ENCODE results near the gene CNPY1.

The CNPY1 gene

GRCh38 chr7:155461631-155462030 is 84.7 kb downstream of the CNPY1 start:
- no peaks in the 10 kb centered on the region for H3K36me3 ChIP-seq (ENCODE audit: insufficient read depth, low read length)
- DNase-seq = no peak

GRCh38 chr7:155460926-155461613 is 85.3 kb downstream of the CNPY1 start:
- Histone ChIP-seq H3K9ac (ENCODE audit: low read depth, low read length) (no peak overlapping the region), H3K4me3 (ENCODE audit: low read depth in 1 of 2, low read length in 2 of 2) (no peak overlapping the region), H3K27ac (ENCODE audit: low read length) (no peak overlapping the region), H3K27me3 (ENCODE audit: insufficient read depth, low read length, poor library complexity) (peaks cover 5% of the 10 kb centered on the region), H4K20me1 (ENCODE audit: insufficient read depth, low read length) (no peaks in the 10 kb centered on the region), H3K36me3 (ENCODE audit: insufficient read depth, low read length) (no peaks in the 10 kb centered on the region), H3K4me2 (ENCODE audit: insufficient read depth, low read length) (no peak overlapping the region), H2AFZ (ENCODE audit: low read depth, low read length) (no peak overlapping the region), H3K79me2 (ENCODE audit: insufficient read depth, low read length) (no peaks in the 10 kb centered on the region), H3K4me1 (ENCODE audit: insufficient read depth, low read length) (no peaks in the 10 kb centered on the region), H3K9me3 (ENCODE audit: insufficient read depth, low read length, severe bottlenecking) (no peaks in the 10 kb centered on the region)
- no peak for ATAC-seq (ENCODE audit: insufficient read depth, low read depth)
- TF ChIP-seq EZH2 (IDR thresholded peaks at IDR 0.05; ENCODE audit: borderline replicate concordance, low read depth, low read length, severe bottlenecking) = no peak
- no peak for TF ChIP-seq CTCF (IDR thresholded peaks at IDR 0.05; ENCODE audit: borderline replicate concordance, extremely low read depth, low read length, poor library complexity, severe bottlenecking)
- no peak for DNase-seq

More at GRCh38 chr7:155461631-155462030, 84.7 kb downstream of the CNPY1 start:
- TF ChIP-seq EZH2 (IDR thresholded peaks at IDR 0.05; ENCODE audit: borderline replicate concordance, low read depth, low read length, severe bottlenecking) (no peak), CTCF (IDR thresholded peaks at IDR 0.05; ENCODE audit: borderline replicate concordance, extremely low read depth, low read length, poor library complexity, severe bottlenecking) (no peak)
- Histone ChIP-seq H3K27ac (ENCODE audit: low read length) (no peak overlapping the region), H3K9me3 (ENCODE audit: insufficient read depth, low read length, severe bottlenecking) (no peaks in the 10 kb centered on the region), H3K4me3 (ENCODE audit: low read depth in 1 of 2, low read length in 2 of 2) (no peak overlapping the region), H3K79me2 (ENCODE audit: insufficient read depth, low read length) (no peaks in the 10 kb centered on the region), H3K4me2 (ENCODE audit: insufficient read depth, low read length) (no peak overlapping the region), H3K27me3 (ENCODE audit: insufficient read depth, low read length, poor library complexity) (peaks cover 5% of the 10 kb centered on the region), H2AFZ (ENCODE audit: low read depth, low read length) (no peak overlapping the region), H3K9ac (ENCODE audit: low read depth, low read length) (no peak overlapping the region), H3K4me1 (ENCODE audit: insufficient read depth, low read length) (no peaks in the 10 kb centered on the region), H4K20me1 (ENCODE audit: insufficient read depth, low read length) (no peaks in the 10 kb centered on the region)
- no peak for ATAC-seq (ENCODE audit: insufficient read depth, low read depth)

GRCh38 chr7:155459700-155460461 is 86.5 kb downstream of the CNPY1 start:
- DNase-seq = no peak
- TF ChIP-seq EZH2 (IDR thresholded peaks at IDR 0.05; ENCODE audit: borderline replicate concordance, low read depth, low read length, severe bottlenecking) (no peak), CTCF (IDR thresholded peaks at IDR 0.05; ENCODE audit: borderline replicate concordance, extremely low read depth, low read length, poor library complexity, severe bottlenecking) (no peak)
- H4K20me1 ChIP-seq (ENCODE audit: insufficient read depth, low read length) = no peaks in the 10 kb centered on the region

More at GRCh38 chr7:155459700-155460461, 86.5 kb downstream of the CNPY1 start:
- H3K4me3 ChIP-seq (ENCODE audit: low read depth in 1 of 2, low read length in 2 of 2) = no peak overlapping the region
- no peak overlapping the region for H3K27ac ChIP-seq (ENCODE audit: low read length)
- no peak for ATAC-seq (ENCODE audit: insufficient read depth, low read depth)
- H3K4me2 ChIP-seq (ENCODE audit: insufficient read depth, low read length) = no peak overlapping the region
- H3K9ac ChIP-seq (ENCODE audit: low read depth, low read length) = no peak overlapping the region
- no peaks in the 10 kb centered on the region for H3K9me3 ChIP-seq (ENCODE audit: insufficient read depth, low read length, severe bottlenecking)
- no peaks in the 10 kb centered on the region for H3K36me3 ChIP-seq (ENCODE audit: insufficient read depth, low read length)
- no peak overlapping the region for H2AFZ ChIP-seq (ENCODE audit: low read depth, low read length)
- peaks cover 3% of the 10 kb centered on the region for H3K27me3 ChIP-seq (ENCODE audit: insufficient read depth, low read length, poor library complexity)
- H3K79me2 ChIP-seq (ENCODE audit: insufficient read depth, low read length) = no peaks in the 10 kb centered on the region
- H3K4me1 ChIP-seq (ENCODE audit: insufficient read depth, low read length) = no peaks in the 10 kb centered on the region

Measured in DND-41 (cell line).